Progenitor cell of endocrine pancreas (in vitro differentiated cells): Measurements from ENCODE around the gene COL15A1. TPM values are rescaled to one million over a fixed set of nuclear protein-coding genes. Genes with fewer than 3 reads are reported as not detected.

Source experiments
- DNase-seq: peaks from one replicate; pipeline ENCODE4 v3.0.0; 2021; ENCODE audit warnings: low spot score; ENCODE audit not compliant: unreplicated experiment
- H3K27ac Mint-ChIP-seq: 2 replicates; pipeline ENCODE4 v1.8.0; 2021; ENCODE audit warnings: mild to moderate bottlenecking, moderate library complexity, mixed read lengths
- H3K27me3 Mint-ChIP-seq: 2 replicates; pipeline ENCODE4 v1.8.0; 2021; ENCODE audit warnings: mixed read lengths
- H3K36me3 Mint-ChIP-seq: 2 replicates; pipeline ENCODE4 v1.8.0; 2022; ENCODE audit warnings: mixed read lengths; ENCODE audit not compliant: insufficient read depth
- H3K4me1 Mint-ChIP-seq: 2 replicates; pipeline ENCODE4 v1.8.0; 2021; ENCODE audit warnings: low read depth, mixed read lengths
- H3K4me3 Mint-ChIP-seq: 2 replicates; pipeline ENCODE4 v1.8.0; 2021; ENCODE audit warnings: low read depth, mild to moderate bottlenecking, moderate library complexity, mixed read lengths
- H3K9me3 Mint-ChIP-seq: 2 replicates; pipeline ENCODE4 v1.8.0; 2021; ENCODE audit warnings: low read depth, mixed read lengths
- total RNA-seq: library from RNA; stranded (reverse); gene quantifications from 2 replicates; pipeline ENCODE4 v1.2.1, GENCODE V29; 2021
- TF ChIP-seq, protein P1 (sequence below): fragments of 200-600 bp; sonication (generic); IDR thresholded peaks from one replicate; pipeline ENCODE4 v1.5.0; 2021; ENCODE audit warnings: antibody characterized with exemption, mild to moderate bottlenecking; ENCODE audit not compliant: unreplicated experiment

Gene COL15A1
- total RNA-seq, 1 donor from 2014 or later, result not detected

DNA sequence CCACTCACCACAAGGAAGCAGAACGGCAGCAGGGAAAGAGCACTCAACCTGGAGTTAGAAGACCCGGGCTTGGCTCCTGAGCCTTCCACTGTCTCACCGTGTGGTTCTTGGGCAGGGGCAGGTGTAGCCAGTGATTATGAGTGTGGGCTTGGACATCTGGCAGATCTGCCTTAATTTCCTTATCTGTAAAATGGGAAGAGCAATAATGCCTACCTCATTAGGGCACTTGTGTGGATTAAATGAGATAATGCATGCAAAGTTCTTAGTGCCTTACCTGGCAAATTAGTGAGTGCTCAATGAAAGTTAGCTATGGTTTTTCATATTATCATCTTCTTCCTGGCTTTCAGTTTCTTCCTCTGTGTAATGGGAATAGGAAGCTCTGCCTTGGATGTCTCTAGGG, 28.1 kb upstream of the COL15A1 start:
- Mint-ChIP-seq H3K4me3 (no peak overlapping the region), H3K36me3 (no peaks in the 10 kb centered on the region), H3K27me3 (peaks cover 7% of the 10 kb centered on the region), H3K27ac (no peak overlapping the region), H3K9me3 (no peaks in the 10 kb centered on the region), H3K4me1 (peaks cover 3% of the 10 kb centered on the region)
- TF ChIP-seq, protein P1, sequence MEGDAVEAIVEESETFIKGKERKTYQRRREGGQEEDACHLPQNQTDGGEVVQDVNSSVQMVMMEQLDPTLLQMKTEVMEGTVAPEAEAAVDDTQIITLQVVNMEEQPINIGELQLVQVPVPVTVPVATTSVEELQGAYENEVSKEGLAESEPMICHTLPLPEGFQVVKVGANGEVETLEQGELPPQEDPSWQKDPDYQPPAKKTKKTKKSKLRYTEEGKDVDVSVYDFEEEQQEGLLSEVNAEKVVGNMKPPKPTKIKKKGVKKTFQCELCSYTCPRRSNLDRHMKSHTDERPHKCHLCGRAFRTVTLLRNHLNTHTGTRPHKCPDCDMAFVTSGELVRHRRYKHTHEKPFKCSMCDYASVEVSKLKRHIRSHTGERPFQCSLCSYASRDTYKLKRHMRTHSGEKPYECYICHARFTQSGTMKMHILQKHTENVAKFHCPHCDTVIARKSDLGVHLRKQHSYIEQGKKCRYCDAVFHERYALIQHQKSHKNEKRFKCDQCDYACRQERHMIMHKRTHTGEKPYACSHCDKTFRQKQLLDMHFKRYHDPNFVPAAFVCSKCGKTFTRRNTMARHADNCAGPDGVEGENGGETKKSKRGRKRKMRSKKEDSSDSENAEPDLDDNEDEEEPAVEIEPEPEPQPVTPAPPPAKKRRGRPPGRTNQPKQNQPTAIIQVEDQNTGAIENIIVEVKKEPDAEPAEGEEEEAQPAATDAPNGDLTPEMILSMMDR, result no peak
- no peak for DNase-seq

DNA sequence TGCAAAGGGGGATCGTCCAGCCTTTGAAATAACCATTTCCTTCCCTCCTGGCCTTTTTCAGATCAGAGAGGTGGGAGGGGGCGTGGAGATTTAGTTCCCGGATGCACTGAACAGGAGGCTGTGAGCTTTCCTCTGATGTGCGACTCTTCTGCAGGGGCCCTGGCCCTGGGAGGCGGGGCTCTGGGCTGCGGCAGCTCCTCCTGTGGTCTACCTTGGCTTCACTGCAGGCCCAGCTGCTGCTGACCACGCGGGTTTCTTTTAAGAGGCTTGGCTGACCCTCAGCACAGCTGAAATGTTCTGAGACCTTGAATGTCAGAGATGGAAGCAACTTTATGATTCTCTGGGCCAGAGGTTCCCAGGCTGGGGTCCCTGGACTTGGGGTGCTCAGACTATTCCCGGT, 27.0 kb upstream of the COL15A1 start:
- H3K4me1 Mint-ChIP-seq, result peaks cover 3% of the 10 kb centered on the region
- DNase-seq, result no peak
- H3K4me3 Mint-ChIP-seq, result no peak overlapping the region
- peaks cover 7% of the 10 kb centered on the region for H3K27me3 Mint-ChIP-seq
- no peaks in the 10 kb centered on the region for H3K9me3 Mint-ChIP-seq
- no peak overlapping the region for H3K27ac Mint-ChIP-seq
- H3K36me3 Mint-ChIP-seq, result no peaks in the 10 kb centered on the region
- TF ChIP-seq, protein P1, result no peak

DNA sequence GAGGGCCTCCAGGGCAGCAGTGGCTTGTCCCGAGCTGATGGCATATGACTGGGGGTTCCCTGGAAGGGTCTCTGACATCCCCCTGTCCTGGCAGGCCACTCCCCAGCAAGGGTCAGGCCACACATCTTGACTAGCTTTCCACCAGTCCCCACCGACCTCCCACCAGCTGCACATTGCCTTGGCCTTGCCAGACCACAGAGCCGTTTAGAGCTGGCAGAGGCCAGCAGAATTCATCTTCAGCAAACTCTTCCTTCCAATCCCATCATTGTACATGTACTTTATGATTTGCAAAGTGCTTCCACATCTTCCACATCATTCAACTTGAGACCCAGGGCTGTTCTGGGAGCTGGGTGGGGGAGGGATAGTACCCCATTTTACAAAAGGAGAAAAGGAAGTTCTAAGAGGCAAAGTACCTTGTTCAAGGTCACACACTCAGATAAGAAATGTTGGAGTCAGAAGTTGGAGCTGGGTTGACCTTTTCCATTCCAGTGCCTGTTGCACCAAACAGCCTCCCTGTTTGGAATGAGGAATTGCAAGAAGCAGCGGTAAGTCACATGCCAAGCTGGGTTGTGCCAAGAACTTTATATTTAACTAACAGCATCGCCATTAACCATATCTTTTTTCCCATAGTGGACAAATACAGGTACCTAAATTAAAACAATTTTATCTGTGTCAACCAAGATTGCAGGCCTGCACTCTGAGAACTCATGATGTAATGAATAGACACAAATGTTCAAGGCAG, 25.8 kb upstream of the COL15A1 start:
- Mint-ChIP-seq H3K9me3 (no peaks in the 10 kb centered on the region), H3K27me3 (peaks cover 6% of the 10 kb centered on the region), H3K4me3 (no peak overlapping the region), H3K27ac (no peak overlapping the region), H3K4me1 (peaks cover 3% of the 10 kb centered on the region), H3K36me3 (no peaks in the 10 kb centered on the region)
- TF ChIP-seq, protein P1, result no peak
- DNase-seq, result no peak

DNA sequence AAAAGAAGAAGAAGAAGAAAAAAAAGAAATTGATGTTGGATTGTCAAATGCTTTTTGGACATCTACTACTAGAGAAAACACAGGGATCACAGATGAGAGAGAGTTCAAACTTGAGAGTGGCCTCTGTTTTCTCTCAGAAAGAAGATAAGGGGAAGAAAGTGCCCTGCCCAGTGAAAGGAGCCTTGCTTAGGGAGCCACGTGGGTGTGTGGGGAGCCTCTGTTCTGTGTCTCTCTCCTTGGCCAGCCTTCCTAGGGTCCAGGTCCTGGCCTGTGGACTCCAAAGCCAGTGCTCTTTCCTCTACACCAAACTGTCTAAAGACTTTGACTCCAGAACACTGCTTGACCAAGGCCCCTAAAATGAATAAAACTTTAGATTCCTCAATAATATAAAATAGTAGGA, 22.0 kb upstream of the COL15A1 start:
- TF ChIP-seq, protein P1, result no peak

DNA sequence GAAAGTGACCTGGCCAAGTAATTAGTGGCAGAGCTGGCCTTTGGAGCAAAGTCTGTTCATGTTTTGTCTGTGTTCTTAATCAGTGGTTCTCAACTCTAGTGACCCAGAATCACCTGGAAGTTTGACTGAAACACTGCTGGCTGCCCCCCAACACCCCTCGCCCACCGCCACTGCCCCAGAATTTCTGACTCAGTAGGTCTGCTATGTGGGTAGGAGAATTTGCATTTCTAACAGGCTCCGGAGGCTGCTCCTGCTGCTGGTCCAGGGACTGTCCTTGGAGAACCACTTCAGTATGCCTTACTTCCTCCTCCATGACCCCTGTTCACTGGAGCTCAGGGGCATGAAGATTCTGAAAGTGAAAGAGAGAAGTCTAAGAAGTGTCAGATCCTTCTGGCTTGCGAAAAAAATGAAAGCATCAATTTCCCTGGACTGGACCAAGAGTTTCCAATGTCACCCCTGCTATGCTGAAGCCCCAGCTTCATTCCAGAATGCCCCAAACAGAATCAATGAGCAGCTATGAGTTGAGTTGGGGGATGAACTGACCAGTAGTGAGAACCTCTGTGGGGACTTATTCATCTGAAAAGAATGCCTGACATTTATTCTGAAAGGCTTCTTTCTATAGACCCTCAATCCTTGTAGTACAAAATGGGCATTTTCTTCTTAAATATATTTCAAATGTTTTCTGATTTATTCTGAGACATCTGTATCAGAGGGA, 20.8 kb upstream of the COL15A1 start:
- Mint-ChIP-seq H3K4me1 (peaks cover 13% of the 10 kb centered on the region), H3K27ac (no peak overlapping the region), H3K9me3 (no peaks in the 10 kb centered on the region), H3K36me3 (no peaks in the 10 kb centered on the region), H3K4me3 (no peak overlapping the region), H3K27me3 (peaks cover 11% of the 10 kb centered on the region)
- TF ChIP-seq, protein P1, result no peak
- no peak for DNase-seq

More for the DNA sequence above, 22.0 kb upstream of the COL15A1 start:
- Mint-ChIP-seq H3K9me3 (no peaks in the 10 kb centered on the region), H3K27ac (no peak overlapping the region), H3K4me3 (no peak overlapping the region), H3K27me3 (peaks cover 11% of the 10 kb centered on the region), H3K4me1 (peaks cover 13% of the 10 kb centered on the region), H3K36me3 (no peaks in the 10 kb centered on the region)
- DNase-seq, result no peak
